NCI-H1436 (cell line): ENCODE results near the gene ZNF440.
"Not testable (repeated sequence)": the region's sequence is repeated elsewhere in the genome, so short reads cannot be mapped to it uniquely, and the experiment has no call there.

Experiments
- DNase-seq: peaks from one replicate; lab custom pipeline; 2025; lab: John Stamatoyannopoulos, UW

Gene ZNF440

GRCh38 chr19:11814029-11814699, at the start of gene ZNF440:
Gene ZNF440 (plus strand): TSS chr19:11814273. CDS start chr19:11814448, 175 bp downstream.
- peak; percentile 51 for DNase-seq

DNA sequence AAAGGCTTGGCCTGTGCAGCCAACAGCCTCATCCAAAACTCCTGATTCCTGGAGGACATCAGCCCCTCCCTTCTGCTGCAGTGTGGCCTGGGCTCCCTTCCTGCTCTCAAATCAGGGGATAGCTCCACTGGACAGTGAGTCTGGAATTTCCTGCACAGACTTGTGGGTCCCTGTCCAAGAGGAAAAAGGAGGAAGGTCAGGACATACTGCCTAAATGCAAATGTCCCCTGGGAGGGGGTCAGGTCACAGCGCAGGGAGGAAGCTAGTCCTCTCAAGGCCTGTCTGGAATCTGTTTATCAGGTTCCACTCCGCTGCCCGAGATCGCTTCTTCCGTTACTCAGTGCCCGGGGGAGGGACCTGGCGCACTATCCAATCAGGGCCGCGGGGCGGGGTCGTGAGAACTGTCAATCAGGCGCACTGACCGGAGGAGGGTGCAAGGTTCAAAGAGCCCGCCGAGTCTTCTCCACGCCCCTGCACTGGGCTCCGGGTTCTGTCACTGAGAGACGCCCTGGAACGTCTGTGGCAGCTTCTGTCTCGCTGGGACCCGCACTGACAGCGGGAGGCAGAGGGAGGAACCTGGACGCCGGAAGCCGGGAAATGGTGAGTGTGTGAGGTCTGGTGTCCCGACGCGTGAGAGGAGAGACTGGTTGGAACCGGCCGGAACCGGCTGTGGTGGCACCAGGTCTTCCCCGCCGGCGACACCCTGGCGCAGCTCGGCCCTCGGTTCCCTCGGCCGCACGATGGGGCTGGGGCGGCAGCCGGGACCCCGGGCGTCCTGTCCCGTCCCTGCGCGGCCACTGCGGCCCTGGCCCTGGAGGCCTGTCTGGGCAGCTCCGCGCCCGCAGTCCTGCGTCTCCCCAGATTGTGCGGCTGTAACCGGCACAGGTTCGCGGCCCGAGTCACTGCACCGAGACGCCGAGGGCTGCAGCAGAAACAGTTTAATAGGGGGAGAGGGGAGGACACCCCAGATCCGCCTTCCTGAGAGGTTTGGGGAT, 47.2 kb upstream of the ZNF440 start, which contains the start of gene ZNF441:
ZNF441 (plus strand) TSS at position 404 of the 995 bp plus-strand sequence; CDS start at position 598, 194 bp downstream.
- DNase-seq, result peak; percentile 66

DNA sequence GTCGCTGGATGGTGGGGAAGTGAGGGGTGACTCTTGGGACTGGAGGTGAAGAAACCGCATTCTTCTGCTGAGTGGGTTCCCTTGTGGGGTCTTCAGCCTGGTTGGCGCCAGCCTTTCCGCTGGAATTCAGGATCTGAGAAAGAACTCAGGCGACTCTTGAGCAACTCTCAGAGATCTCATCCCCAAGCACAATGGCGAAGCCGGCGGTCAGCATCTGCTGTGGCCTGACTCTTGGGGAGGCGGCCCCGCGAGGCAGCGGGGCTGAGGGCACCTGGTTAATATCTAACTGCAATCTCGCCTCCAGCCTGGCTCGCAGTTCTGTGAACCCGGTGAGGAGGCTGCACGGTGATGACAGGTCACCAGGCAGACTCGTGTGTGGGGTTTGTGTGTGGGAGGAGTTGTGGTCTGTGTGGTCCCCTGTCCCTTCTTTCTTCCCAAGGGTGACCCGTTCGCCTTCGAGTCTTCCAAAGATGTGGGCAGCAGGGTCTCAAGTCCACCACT, 46.4 kb upstream of the ZNF440 start:
- no peak for DNase-seq

DNA sequence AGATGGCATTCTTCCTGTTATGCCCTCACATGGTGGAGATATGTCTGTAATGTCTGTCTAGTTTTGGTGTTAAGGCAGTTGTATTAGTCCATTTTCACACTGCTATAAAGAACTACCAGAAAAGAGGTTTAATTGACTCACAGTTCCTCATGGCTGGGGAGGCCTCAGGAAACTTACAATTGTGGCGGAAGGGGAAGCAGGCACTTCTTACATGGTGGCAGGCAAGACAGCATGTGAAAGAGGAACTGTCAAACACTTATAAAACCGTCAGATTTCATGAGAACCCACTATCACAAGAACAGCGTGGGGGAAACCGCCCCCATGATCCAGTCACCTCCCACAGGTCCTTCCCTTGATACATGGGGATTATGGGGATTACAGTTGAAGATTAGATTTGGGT, 44.1 kb upstream of the ZNF440 start:
- DNase-seq, result no peak

DNA sequence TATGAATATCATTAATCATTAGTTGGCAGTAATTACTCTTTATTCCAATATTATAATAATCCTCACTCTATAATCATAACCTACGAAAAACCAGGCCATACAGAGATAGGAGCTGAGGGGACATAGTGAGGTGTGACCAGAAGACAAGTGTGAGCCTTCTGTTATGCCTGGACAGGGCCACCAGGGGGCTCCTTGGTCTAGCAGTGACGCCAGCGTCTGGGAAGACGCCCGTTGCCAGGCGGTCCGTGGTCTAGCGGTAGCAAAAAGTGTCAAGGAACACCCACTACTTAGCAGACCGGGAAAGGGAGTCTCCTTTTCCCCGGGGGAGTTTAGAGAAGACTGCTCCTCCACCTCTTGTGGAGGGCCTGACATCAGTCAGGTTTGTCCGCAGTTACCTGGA, 42.6 kb upstream of the ZNF440 start:
- DNase-seq, result not testable (repeated sequence)

DNA sequence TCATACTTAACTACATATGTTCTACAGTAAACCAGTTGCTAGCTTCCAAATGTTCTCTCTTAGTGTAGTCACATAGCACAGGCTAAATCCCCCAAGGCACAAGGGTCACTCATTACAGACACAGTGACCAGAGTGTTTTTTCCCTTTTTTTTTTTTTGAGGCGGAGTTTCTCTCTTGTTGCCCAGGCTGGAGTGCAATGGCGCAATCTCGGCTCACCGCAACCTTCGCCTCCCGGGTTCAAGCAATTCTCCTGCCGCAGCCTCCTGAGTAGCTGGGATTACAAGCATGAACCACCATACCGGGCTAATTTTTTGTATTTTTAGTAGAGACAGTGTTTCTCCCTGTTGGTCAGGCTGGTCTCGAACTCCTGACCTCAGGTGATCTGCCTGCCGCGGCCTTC, 37.4 kb upstream of the ZNF440 start:
- DNase-seq, result not testable (repeated sequence)

- no peak for DNase-seq
Measured at GRCh38 chr19:11780431-11781020, 33.5 kb upstream of the ZNF440 start.

GRCh38 chr19:11781295-11782057, 32.6 kb upstream of the ZNF440 start:
- no peak for DNase-seq

- DNase-seq, result no peak
Measured at GRCh38 chr19:11783767-11784166, 30.3 kb upstream of the ZNF440 start.

- DNase-seq, result no peak
Measured at GRCh38 chr19:11784356-11784755, 29.7 kb upstream of the ZNF440 start.

GRCh38 chr19:11787536-11787935, 26.5 kb upstream of the ZNF440 start:
- no peak for DNase-seq

DNA sequence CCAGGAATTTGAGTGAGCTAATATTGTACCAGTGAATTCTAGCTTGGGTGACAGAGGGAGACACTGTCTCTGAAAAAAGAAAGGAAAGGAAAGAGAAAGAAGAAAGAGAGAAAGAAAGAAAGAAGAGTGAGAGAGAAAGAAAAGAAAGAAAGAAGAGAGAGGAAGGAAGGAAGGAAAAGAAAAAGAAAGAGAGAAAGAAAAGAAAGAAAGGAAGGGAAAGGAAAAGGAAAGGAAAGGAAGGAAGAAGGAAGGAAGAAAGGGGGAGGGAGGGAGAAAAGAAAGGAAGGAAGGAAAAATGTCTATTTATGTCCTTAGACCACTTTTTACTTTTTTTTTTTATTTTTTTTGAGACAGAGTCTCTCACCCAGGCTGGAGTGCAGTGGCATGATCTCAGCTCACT, 21.1 kb upstream of the ZNF440 start:
- DNase-seq, result no peak

DNA sequence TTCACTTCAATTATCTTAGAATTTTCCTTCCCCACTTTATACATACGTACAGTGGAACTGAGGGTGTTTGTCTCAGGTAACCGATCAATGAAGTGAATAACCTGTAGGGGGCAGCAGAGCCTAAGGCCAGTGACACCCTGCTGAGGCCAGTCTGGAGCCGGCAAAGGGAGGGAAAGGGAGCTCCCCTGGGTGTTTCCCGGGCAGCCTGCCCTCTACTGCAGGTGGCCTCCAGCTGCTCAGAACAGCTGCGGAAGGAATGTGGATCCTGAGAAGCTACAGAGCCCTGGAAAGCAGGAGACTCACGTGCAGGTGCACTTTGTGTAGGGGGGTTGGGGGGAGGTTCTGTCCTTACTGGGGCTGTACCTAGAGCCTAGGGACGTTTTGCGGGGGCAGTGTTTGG, 16.6 kb upstream of the ZNF440 start:
- DNase-seq, result peak; percentile 91

GRCh38 chr19:11798391-11799330, 15.4 kb upstream of the ZNF440 start, which contains the start of gene ZNF491:
Gene ZNF491 (plus strand): TSS chr19:11798523. CDS start chr19:11805954, 7,431 bp downstream.
- peak; percentile 88 for DNase-seq

- DNase-seq, result no peak
Measured at GRCh38 chr19:11806354-11807098, 7.5 kb upstream of the ZNF440 start.

DNA sequence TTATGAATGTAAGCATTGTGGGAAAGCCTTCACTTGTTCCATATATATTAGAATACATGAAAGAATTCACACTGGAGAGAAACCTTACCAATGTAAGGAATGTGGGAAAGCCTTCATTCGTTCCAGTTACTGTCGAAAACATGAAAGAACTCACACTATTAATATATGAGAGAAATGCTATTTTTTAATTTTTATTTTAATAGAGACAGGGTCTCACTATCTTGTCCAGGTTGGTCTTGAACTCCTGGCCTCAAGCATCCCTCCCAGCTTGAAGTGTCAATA, 7.0 kb upstream of the ZNF440 start:
- DNase-seq, result no peak

GRCh38 chr19:11813703-11814028, 407 bp upstream of the ZNF440 start:
- DNase-seq, result no peak

DNA sequence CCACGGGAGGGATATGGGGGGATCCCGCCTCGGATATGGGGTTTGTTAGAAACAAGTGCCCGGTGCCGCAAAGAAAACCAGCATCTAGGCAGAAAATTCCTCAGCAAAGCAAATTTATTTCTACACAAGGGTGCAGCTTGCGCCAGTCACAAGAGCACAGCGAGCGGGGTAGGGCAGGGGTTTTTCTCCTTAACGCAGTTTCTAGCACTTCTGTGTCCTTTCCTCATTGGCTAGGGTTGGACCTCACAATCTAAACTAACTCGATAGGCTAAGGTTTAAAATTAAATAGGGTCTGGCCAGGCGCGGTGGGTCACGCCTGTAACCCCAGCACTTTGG, 595 bp downstream of the ZNF440 start:
- no peak for DNase-seq

GRCh38 chr19:11821474-11822109, 7.5 kb downstream of the ZNF440 start:
- no peak for DNase-seq
